Fibroblast of lung (primary cell): Measurements from ENCODE around the gene SLC35F3. TPM values are rescaled to one million over a fixed set of nuclear protein-coding genes. Genes with fewer than 3 reads are reported as not detected.
A peak's percentile ranks its signal among the peaks of the same experiment; 100 is the strongest.

Experiments used
- DNase-seq, 2 donors: peaks; one replicate each; pipeline versions ENCODE4 v3.0.0 to v3.0.0-alpha.2; 2010; ENCODE audit warnings: low read depth in 2 of 2
- H2AFZ ChIP-seq: 2 replicates; pipeline ENCODE4 v1.5.1; 2012; ENCODE audit warnings: low read length, control low read depth, inconsistent platforms
- H3K27ac ChIP-seq: 2 replicates; pipeline ENCODE4 v1.5.1; 2011; ENCODE audit warnings: low read length, control low read depth; ENCODE audit not compliant: insufficient read depth
- H3K27me3 ChIP-seq: 2 replicates; pipeline ENCODE4 v1.5.1; 2011; ENCODE audit warnings: mild to moderate bottlenecking, low read length; ENCODE audit not compliant: control insufficient read depth, insufficient read depth
- H3K36me3 ChIP-seq: 2 replicates; pipeline ENCODE4 v1.5.1; 2011; ENCODE audit warnings: low read length; ENCODE audit not compliant: control insufficient read depth, insufficient read depth
- H3K4me1 ChIP-seq: 2 replicates; pipeline ENCODE4 v1.5.1; 2011; ENCODE audit warnings: low read length; ENCODE audit not compliant: control insufficient read depth, insufficient read depth; ENCODE audit errors: extremely low read depth
- H3K4me2 ChIP-seq: 2 replicates; pipeline ENCODE4 v1.5.1; 2011; ENCODE audit warnings: low read length, control low read depth; ENCODE audit not compliant: insufficient read depth; ENCODE audit errors: extremely low read depth
- H3K4me3 ChIP-seq, 4 experiments: fragments of 200-600 bp in 1 of 4; sonication (generic) in 1 of 4; replicated peaks in 1 of 4; 2 replicates each; pipeline ENCODE4 v1.5.1; 2011 to 2016; ENCODE audit warnings: low read length in 4 of 4, low read depth in 3 of 4, mild to moderate bottlenecking in 3 of 4, control low read depth in 2 of 4, inconsistent platforms in 1 of 4, mixed read lengths in 1 of 4; ENCODE audit not compliant: insufficient read depth in 1 of 4; ENCODE audit errors: control extremely low read depth in 1 of 4
- H3K79me2 ChIP-seq: 2 replicates; pipeline ENCODE4 v1.5.1; 2012; ENCODE audit warnings: mild to moderate bottlenecking, low read length, inconsistent platforms; ENCODE audit not compliant: control insufficient read depth, insufficient read depth
- H3K9ac ChIP-seq: 2 replicates; pipeline ENCODE4 v1.5.1; 2011; ENCODE audit warnings: mild to moderate bottlenecking, low read length, control low read depth; ENCODE audit not compliant: insufficient read depth
- H3K9me3 ChIP-seq: 2 replicates; pipeline ENCODE4 v1.5.1; 2012; ENCODE audit warnings: low read depth, low read length; ENCODE audit not compliant: control insufficient read depth, insufficient read depth
- H4K20me1 ChIP-seq: 2 replicates; pipeline ENCODE4 v1.5.1; 2011; ENCODE audit warnings: low read length; ENCODE audit not compliant: control insufficient read depth, insufficient read depth; ENCODE audit errors: extremely low read depth
- CTCF ChIP-seq, 2 donors: IDR thresholded peaks in 1 of 2; conservative IDR thresholded peaks in 1 of 2; 1 replicate in 1 of 2; 2 replicates in 1 of 2; pipeline ENCODE4 v1.5.1; 2011 to 2012; ENCODE audit warnings: low read length in 2 of 2, control low read depth in 1 of 2, inconsistent platforms in 1 of 2, low read depth in 1 of 2, mild to moderate bottlenecking in 1 of 2
- EZH2 ChIP-seq: IDR thresholded peaks from 2 replicates; pipeline ENCODE4 v1.5.1; 2012; ENCODE audit warnings: low read length, control low read depth, mild to moderate bottlenecking; ENCODE audit errors: missing control alignments
- polyA plus RNA-seq, 2 donors: library from polyadenylated mRNA; depleted of rRNA in 1 of 2; stranded (reverse) in 1 of 2; unstranded in 1 of 2; fragments of >200 nt; gene quantifications; 2 replicates each; pipeline ENCODE4 v1.2.1, GENCODE V29; 2011 to 2012; ENCODE audit warnings: missing spikeins in 1 of 2
- total RNA-seq: library from RNA; depleted of rRNA; stranded (reverse); fragments of >200 nt; gene quantifications from 2 replicates; pipeline ENCODE4 v1.2.1, GENCODE V29; 2014

SLC35F3 gene
- total and polyA plus RNA-seq, 2 donors (not counting 1 experiment from before 2014, with no cell fraction given), result not detected

- Histone ChIP-seq H3K27me3 (no peaks in the 10 kb centered on the region), H3K4me2 (no peak overlapping the region), H3K79me2 (no peaks in the 10 kb centered on the region), H3K4me3 (no peak overlapping the region), H3K36me3 (no peaks in the 10 kb centered on the region), H4K20me1 (no peaks in the 10 kb centered on the region), H3K27ac (no peak overlapping the region), H3K9me3 (no peaks in the 10 kb centered on the region), H3K4me1 (no peaks in the 10 kb centered on the region), H2AFZ (no peak overlapping the region), H3K9ac (no peak overlapping the region)
- DNase-seq, result no peak
- TF ChIP-seq CTCF (conservative IDR thresholded peaks at IDR 0.05 in 1 of 2, IDR thresholded peaks at IDR 0.05 in 1 of 2; ENCODE audit: low read depth in 1 of 2, low read length in 2 of 2) (no peak), EZH2 (no peak)
Measured at GRCh38 chr1:233988963-233989696, 84.7 kb downstream of the SLC35F3 start.

GRCh38 chr1:233990486-233990885 is 86.0 kb downstream of the SLC35F3 start:
- Histone ChIP-seq H3K27me3 (no peaks in the 10 kb centered on the region), H4K20me1 (no peaks in the 10 kb centered on the region), H3K4me2 (no peak overlapping the region), H3K9me3 (no peaks in the 10 kb centered on the region), H3K36me3 (no peaks in the 10 kb centered on the region), H3K27ac (no peak overlapping the region), H3K4me1 (no peaks in the 10 kb centered on the region), H3K9ac (no peak overlapping the region), H3K79me2 (no peaks in the 10 kb centered on the region), H2AFZ (no peak overlapping the region), H3K4me3 (no peak overlapping the region)
- no peak for DNase-seq
- TF ChIP-seq CTCF (conservative IDR thresholded peaks at IDR 0.05 in 1 of 2, IDR thresholded peaks at IDR 0.05 in 1 of 2; ENCODE audit: low read depth in 1 of 2, low read length in 2 of 2), result no peak
- no peak for TF ChIP-seq EZH2

- Histone ChIP-seq H3K27ac (no peak overlapping the region), H3K27me3 (no peaks in the 10 kb centered on the region), H3K4me1 (no peaks in the 10 kb centered on the region), H3K4me3 (no peak overlapping the region), H3K36me3 (no peaks in the 10 kb centered on the region), H3K79me2 (no peaks in the 10 kb centered on the region), H3K9me3 (no peaks in the 10 kb centered on the region), H2AFZ (no peak overlapping the region), H4K20me1 (no peaks in the 10 kb centered on the region), H3K4me2 (no peak overlapping the region), H3K9ac (no peak overlapping the region)
- DNase-seq, result peak in 1 of 2 donors; percentile 40
- no peak for TF ChIP-seq CTCF (conservative IDR thresholded peaks at IDR 0.05 in 1 of 2, IDR thresholded peaks at IDR 0.05 in 1 of 2; ENCODE audit: low read depth in 1 of 2, low read length in 2 of 2)
- TF ChIP-seq EZH2, result no peak
Measured at GRCh38 chr1:233993651-233994050, 89.2 kb downstream of the SLC35F3 start.
